ENCODE measurements around the gene RNU6-7. TPM values are rescaled to one million over a fixed set of nuclear protein-coding genes. Genes with fewer than 3 reads are reported as not detected.

RNU6-7 gene
- total and polyA plus RNA-seq, 2 donors (not counting 3 experiments of a cell fraction or from before 2014, with no cell fraction given): not detected

GRCh38 chr14:32169191-32169590 is 32.7 kb upstream of the RNU6-7 start:
- POLR2A ChIA-PET: no interaction called here
- H3K9ac ChIP-seq (replicated peaks; ENCODE audit: extremely low read depth, insufficient read depth, low read length): no peak overlapping the region
- H3K4me3 ChIP-seq (replicated peaks in 1 of 3; ENCODE audit: insufficient read depth in 1 of 3, low read depth in 1 of 3, low read length in 3 of 3): no peak overlapping the region
- intact Hi-C loops (cut with micrococcal nuclease) (no loop called here), dilution Hi-C loops (cut with MboI; ENCODE audit: extremely low pct_ligation_motif_present, low sequenced_read_pairs) (no loop called here)
- H3K4me2 ChIP-seq (ENCODE audit: insufficient read depth, low read length): no peak overlapping the region
- no peaks in the 10 kb centered on the region for H3K9me1 ChIP-seq (replicated peaks; ENCODE audit: control insufficient read depth, extremely low read depth, insufficient read depth, low read length)
- BruUV-seq (replicated peaks): no TSS peak
- H3K79me2 ChIP-seq (ENCODE audit: control insufficient read depth, insufficient read depth, low read length): no peaks in the 10 kb centered on the region
- FAIRE-seq (no peak), DNase-seq (ENCODE audit: low read depth, low spot score) (no peak)
- no peaks in the 10 kb centered on the region for H4K20me1 ChIP-seq (replicated peaks; ENCODE audit: control insufficient read depth, extremely low read depth, insufficient read depth, low read length)
- H3K27me3 ChIP-seq (ENCODE audit: control insufficient read depth in 2 of 2, insufficient read depth in 2 of 2, low read length in 2 of 2): no peaks in the 10 kb centered on the region
- CTCF ChIA-PET: no interaction called here
- no peaks in the 10 kb centered on the region for H3K36me3 ChIP-seq (ENCODE audit: control insufficient read depth in 2 of 2, extremely low read depth in 1 of 2, insufficient read depth in 2 of 2, low read length in 2 of 2)
- H2AFZ ChIP-seq (ENCODE audit: low read depth, low read length): no peak overlapping the region
- no peaks in the 10 kb centered on the region for H3K4me1 ChIP-seq (ENCODE audit: control insufficient read depth, extremely low read depth, insufficient read depth, low read length)
- H3K9me3 ChIP-seq (replicated peaks; ENCODE audit: control insufficient read depth, insufficient read depth, low read length): no peaks in the 10 kb centered on the region
- H3K27ac ChIP-seq (ENCODE audit: insufficient read depth, low read depth, low read length): no peak overlapping the region
- TF ChIP-seq POLR2AphosphoS5 (IDR thresholded peaks at IDR 0.05; ENCODE audit: insufficient read depth, low read depth, low read length) (no peak), MYC (IDR thresholded peaks at IDR 0.05; ENCODE audit: low read depth, low read length) (no peak), FOS (IDR thresholded peaks at IDR 0.05; ENCODE audit: borderline replicate concordance, insufficient read depth, low read length) (no peak), MAX (IDR thresholded peaks at IDR 0.05; ENCODE audit: insufficient read depth, insufficient read length) (no peak), GATA2 (IDR thresholded peaks at IDR 0.05; ENCODE audit: insufficient read depth, insufficient read length, low read depth, low read length) (no peak), POLR2A (IDR thresholded peaks at IDR 0.05; ENCODE audit: low read depth, low read length) (no peak), JUN (IDR thresholded peaks at IDR 0.05; ENCODE audit: borderline replicate concordance, insufficient read depth, insufficient read length, low read depth) (no peak), EZH2 (IDR thresholded peaks at IDR 0.05; ENCODE audit: borderline replicate concordance, low read depth, low read length, severe bottlenecking) (no peak), CTCF (IDR thresholded peaks at IDR 0.05; ENCODE audit: extremely low read depth in 1 of 2, insufficient read depth in 1 of 2, low read depth in 1 of 2, low read length in 2 of 2) (no peak)

Data from endothelial cell of umbilical vein (primary cell).